K562 (cell line): ENCODE measurements around the gene DIP2A. TPM values are rescaled to one million over a fixed set of nuclear protein-coding genes. Genes with fewer than 3 reads are reported as not detected.

ENCODE experiments used
- ATAC-seq: fragments of 200-7000 bp; cut with Tn5 transposase; 3 replicates; pipeline ENCODE4 v1.9.1; 2020; ENCODE audit warnings: moderate library complexity
- BruUV-seq: library from RNA; stranded (reverse); fragments of 400-500 nt; replicated peaks from 2 replicates; lab custom pipeline; 2021; lab: Mats Ljungman, UMichigan
- CTCF ChIA-PET: fragments of 300-600 bp; formaldehyde crosslinking; extraction: SDS; loops from one replicate; lab custom pipeline; 2021; ENCODE audit warnings: low intra/inter-chr PET ratio; lab: Yijun Ruan, JAX
- POLR2A ChIA-PET: fragments of 300-600, 350-650 bp; sonication (Branson Sonifier 250); formaldehyde crosslinking; extraction: SDS; loops from one replicate; lab custom pipeline; 2021; ENCODE audit warnings: antibody characterized with exemption, inconsistent platforms; lab: Yijun Ruan, JAX
- DNase-seq, 4 experiments: peaks; one replicate each; pipeline versions ENCODE4 v3.0.0 to v3.0.0-alpha.2; 2011 to 2018; ENCODE audit warnings: low spot score in 3 of 4, mixed read lengths in 3 of 4; ENCODE audit errors: extremely low read depth in 1 of 4
- FAIRE-seq: peaks from 2 replicates; lab custom pipeline; 2011; peaks lifted over from hg19 to GRCh38; lab: Jason Lieb, UNC
- H2AFZ ChIP-seq: 2 replicates; pipeline ENCODE4 v1.6.0; 2011; ENCODE audit warnings: low read depth, low read length, control low read depth, inconsistent platforms
- H3K27ac ChIP-seq: fragments of 200-600 bp; 3 replicates; pipeline ENCODE4 v1.8.0; 2011; ENCODE audit warnings: low read depth, mild to moderate bottlenecking, control low read depth, inconsistent platforms, low read length, moderate library complexity, mixed read lengths; ENCODE audit errors: extremely low read depth
- H3K27me3 ChIP-seq, 2 experiments: fragments of 300-600 bp in 1 of 2; 2 replicates in 1 of 2; 3 replicates in 1 of 2; pipeline versions ENCODE4 v1.6.0 to v1.8.0; 2011; ENCODE audit warnings: inconsistent platforms in 2 of 2, low read length in 2 of 2, mild to moderate bottlenecking in 1 of 2, mixed read lengths in 1 of 2, moderate library complexity in 1 of 2; ENCODE audit not compliant: control insufficient read depth in 2 of 2, insufficient read depth in 2 of 2
- H3K36me3 ChIP-seq: fragments of 300-600 bp; 3 replicates; pipeline ENCODE4 v1.8.0; 2011; ENCODE audit warnings: mild to moderate bottlenecking, low read length, inconsistent platforms; ENCODE audit not compliant: control insufficient read depth, insufficient read depth
- H3K4me1 ChIP-seq, 2 experiments: fragments of 200-600 bp in 1 of 2; replicated peaks in 1 of 2; 2 replicates in 1 of 2; 3 replicates in 1 of 2; pipeline versions ENCODE4 v1.5.1 to v1.8.0; 2011; ENCODE audit warnings: inconsistent platforms in 2 of 2, low read length in 2 of 2, mild to moderate bottlenecking in 1 of 2, mixed read lengths in 1 of 2, moderate library complexity in 1 of 2; ENCODE audit not compliant: control insufficient read depth in 2 of 2, insufficient read depth in 2 of 2
- H3K4me2 ChIP-seq: 2 replicates; pipeline ENCODE4 v1.6.1; 2011; ENCODE audit warnings: low read length, control low read depth, inconsistent platforms, mixed read lengths; ENCODE audit not compliant: insufficient read depth
- H3K4me3 ChIP-seq: fragments of 200-600 bp; sonication (generic), shearing (Covaris generic); 2 replicates; pipeline ENCODE4 v1.5.1; 2016; ENCODE audit warnings: control low read depth, inconsistent platforms
- H3K79me2 ChIP-seq: fragments of 200-600 bp; 3 replicates; pipeline ENCODE4 v1.8.0; 2011; ENCODE audit warnings: low read length, inconsistent platforms; ENCODE audit not compliant: control insufficient read depth, insufficient read depth
- H3K9ac ChIP-seq, 2 experiments: 2 replicates each; pipeline versions ENCODE4 v1.6.0 to v1.6.1; 2011; ENCODE audit warnings: low read depth in 2 of 2, low read length in 2 of 2, control low read depth in 1 of 2, inconsistent platforms in 1 of 2, mild to moderate bottlenecking in 1 of 2, mixed read lengths in 1 of 2; ENCODE audit not compliant: insufficient read depth in 1 of 2
- H3K9me1 ChIP-seq: one replicate; pipeline ENCODE4 v1.6.0; 2011; ENCODE audit warnings: inconsistent platforms, mild to moderate bottlenecking, low read length, moderate library complexity; ENCODE audit not compliant: control insufficient read depth, insufficient read depth
- H3K9me3 ChIP-seq: replicated peaks from 2 replicates; pipeline ENCODE4 v1.5.1; 2011; ENCODE audit warnings: low read depth, low read length, inconsistent platforms; ENCODE audit not compliant: control insufficient read depth, insufficient read depth
- H4K20me1 ChIP-seq: replicated peaks from 2 replicates; pipeline ENCODE4 v1.6.1; 2011; ENCODE audit warnings: low read length, inconsistent platforms, mixed read lengths; ENCODE audit not compliant: control insufficient read depth, insufficient read depth
- COPS2 ChIP-seq: fragments of 450-650 bp; conservative IDR thresholded peaks from 2 replicates; pipeline ENCODE4 v1.6.1; 2016; ENCODE audit warnings: mild to moderate bottlenecking, moderate library complexity
- HDAC2 ChIP-seq: fragments of 450-650 bp; IDR thresholded peaks from 2 replicates; pipeline ENCODE4 v1.6.1; 2016; ENCODE audit warnings: mild to moderate bottlenecking
- HNRNPK ChIP-seq: fragments of 200-400 bp; formaldehyde crosslinking; IDR thresholded peaks from one replicate; pipeline ENCODE4 v1.6.1; 2018; ENCODE audit warnings: mild to moderate bottlenecking, low read depth, low read length; ENCODE audit not compliant: poor library complexity, severe bottlenecking
- ID3 ChIP-seq, 2 experiments: fragments of 250-450 bp in 1 of 2; fragments of 450-650 bp in 1 of 2; sonication (Bioruptor Pico) in 1 of 2; IDR thresholded peaks; 2 replicates each; pipeline versions ENCODE4 v1.6.1 to v1.8.0; 2016 to 2021; ENCODE audit warnings: mild to moderate bottlenecking in 2 of 2, moderate library complexity in 2 of 2, missing compliant biosample characterization in 1 of 2, missing genetic modification characterization in 1 of 2
- KLF6 ChIP-seq: fragments of 250-450 bp; sonication (Bioruptor Pico); IDR thresholded peaks from 2 replicates; pipeline ENCODE4 v1.4.0; 2020; ENCODE audit warnings: mild to moderate bottlenecking, moderate library complexity, borderline replicate concordance
- SMARCC2 ChIP-seq: fragments of 450-650 bp; IDR thresholded peaks from 2 replicates; pipeline ENCODE4 v1.6.1; 2017; ENCODE audit warnings: antibody characterized with exemption, moderate library complexity, mild to moderate bottlenecking, low read depth
- TAF1 ChIP-seq: IDR thresholded peaks from 2 replicates; pipeline ENCODE4 v1.6.1; 2011; ENCODE audit warnings: mild to moderate bottlenecking, low read length, moderate library complexity; ENCODE audit not compliant: insufficient read depth, control insufficient read depth, severe bottlenecking; ENCODE audit errors: extremely low read depth
- TFAM ChIP-seq: fragments of 250-450 bp; sonication (Bioruptor Pico); conservative IDR thresholded peaks from 2 replicates; pipeline ENCODE4 v1.5.0; 2021; ENCODE audit warnings: mild to moderate bottlenecking, moderate library complexity
- ZKSCAN8 ChIP-seq: fragments of 200-800 bp; sonication (Bioruptor generic); IDR thresholded peaks from 2 replicates; pipeline ENCODE4 v1.6.1; 2016; ENCODE audit warnings: missing genetic modification characterization, missing compliant biosample characterization
- ZNF134 ChIP-seq: fragments of 250-450 bp; sonication (Bioruptor Pico); conservative IDR thresholded peaks from 2 replicates; pipeline ENCODE4 v1.4.0; 2020
- ZNF263 ChIP-seq: sonication (generic); formaldehyde crosslinking; IDR thresholded peaks from 2 replicates; pipeline ENCODE4 v1.8.0; 2022; ENCODE audit warnings: mild to moderate bottlenecking, missing genetic modification reagents, borderline replicate concordance
- ZNF57 ChIP-seq: fragments of 450-650 bp; formaldehyde crosslinking; IDR thresholded peaks from 2 replicates; pipeline ENCODE4 v1.4.0; 2020; ENCODE audit warnings: mild to moderate bottlenecking, moderate library complexity
- WGBS: fragments of 100-300 bp; shearing (Covaris generic); methylation state at CpG from one replicate; pipeline ENCODE4 v1.1.6; 2016; ENCODE audit warnings: low coverage, mixed read lengths; ENCODE audit not compliant: insufficient coverage; ENCODE audit errors: missing lambda C conversion rate; 5-methylcytosine and 5-hydroxymethylcytosine counted together
- in situ Hi-C: fragments of 300-500 bp; cut with MboI; formaldehyde crosslinking; loops from 4 replicates; pipeline ENCODE4 v1.15.0; 2018; ENCODE audit warnings: inconsistent platforms, mixed read lengths
- intact Hi-C: fragments of 100-400 bp; cut with micrococcal nuclease; formaldehyde crosslinking; loops from 2 replicates; pipeline ENCODE4 v1.14.2; 2022
- polyA plus RNA-seq, 8 experiments: library from polyadenylated mRNA; depleted of rRNA in 4 of 8; stranded (reverse) in 5 of 8; unstranded in 3 of 8; fragments of >200 nt; fragmentation: Nextera tagmentation in 2 of 8; fragmentation: Illumina TruSeq in 1 of 8; extraction: Ambion mirVana in 2 of 8; extraction: Trizol in 1 of 8; gene quantifications; 2 replicates each; pipeline versions ENCODE4 v1.2.1 to v1.2.3, GENCODE V29; 2011 to 2014; ENCODE audit warnings: inconsistent platforms in 1 of 8, missing spikeins in 1 of 8
- total RNA-seq, 7 experiments: library from RNA; depleted of rRNA in 6 of 7; stranded (reverse); fragments of >200 nt in 6 of 7; fragmentation: Illumina TruSeq in 2 of 7; extraction: Trizol in 2 of 7; gene quantifications; 2 replicates each; pipeline versions ENCODE4 v1.2.1 to v1.2.3, GENCODE V29; 2011 to 2021; ENCODE audit warnings: low replicate concordance in 1 of 7
- TF ChIP-seq, protein P1 (sequence below): fragments of 250-450 bp; sonication (Bioruptor Pico); IDR thresholded peaks from 2 replicates; pipeline ENCODE4 v1.4.0; 2020
- TF ChIP-seq, protein P2 (sequence below): fragments of 450-650 bp; IDR thresholded peaks from 2 replicates; pipeline ENCODE4 v1.6.1; 2016; ENCODE audit warnings: borderline replicate concordance

The DIP2A gene
- total and polyA plus RNA-seq, 9 of the 15 experiments (the other 6 are each of a cell fraction or from before 2014, with no cell fraction given): 4.3 to 34.5 (median 20.3) TPM

DNA sequence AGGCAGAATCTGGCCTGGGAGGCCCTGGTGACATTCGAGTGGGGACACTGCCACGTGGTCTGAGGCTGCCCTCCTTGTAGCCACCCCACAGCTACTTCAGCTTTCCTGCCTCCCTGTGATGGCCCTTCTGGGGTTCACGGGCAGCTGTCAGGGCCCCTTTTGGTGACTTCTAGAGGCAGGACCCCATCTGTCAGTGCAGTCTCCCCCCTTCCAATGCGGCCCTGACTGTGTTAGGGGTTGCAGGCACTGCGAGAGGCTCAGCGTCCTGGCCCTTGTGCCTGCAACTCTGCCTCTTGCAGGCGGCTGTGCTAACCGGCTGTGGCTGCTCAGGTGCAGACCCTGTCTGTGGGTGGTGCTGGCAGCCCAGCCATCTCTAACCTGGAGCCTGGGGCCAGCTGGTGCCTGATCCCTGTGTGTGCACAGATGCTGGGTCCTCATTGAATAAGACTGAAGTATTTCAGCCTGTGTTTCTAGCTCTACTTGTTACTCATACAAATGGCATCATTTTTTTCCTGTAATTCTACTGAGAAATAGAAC is 84.0 kb downstream of the DIP2A start:
- H3K4me1 ChIP-seq: peaks cover 0 to 7% of the 10 kb centered on the region in 2 experiments; a peak in 1 of 5 replicates
- H3K9me3 ChIP-seq: no peaks in the 10 kb centered on the region
- ChIA-PET CTCF (no interaction called here), POLR2A (interaction anchor here (1.2 kb wide), 2 partner anchors 9 to 26 kb away, joined by 3 read pairs; no protein-coding TSS in a partner anchor)
- no peaks in the 10 kb centered on the region for H3K9me1 ChIP-seq
- H3K9ac ChIP-seq: peak overlapping the region in 1 of 2 experiments; percentile 22; a peak in 1 of 4 replicates
- no peaks in the 10 kb centered on the region for H3K79me2 ChIP-seq
- no peak for ATAC-seq
- intact Hi-C loops (no loop called here), in situ Hi-C loops (no loop called here)
- no peak overlapping the region for H3K4me3 ChIP-seq
- no peak for DNase-seq
- H2AFZ ChIP-seq: no peak overlapping the region
- no peaks in the 10 kb centered on the region for H3K27me3 ChIP-seq
- no peak overlapping the region for H3K4me2 ChIP-seq
- BruUV-seq: no TSS peak
- WGBS: 87% methylated on average over 8 of the region's 8 CpGs
- no peak overlapping the region for H3K27ac ChIP-seq
- H3K36me3 ChIP-seq: peaks cover 83% of the 10 kb centered on the region; the same call in 2 of the 3 replicates
- no peak for FAIRE-seq
- H4K20me1 ChIP-seq: no peaks in the 10 kb centered on the region
- no peak for TF ChIP-seq ZNF57 (CRISPR knock-in tag)
- no peak for TF ChIP-seq COPS2
- no peak for TF ChIP-seq SMARCC2
- no peak for TF ChIP-seq HNRNPK
- TF ChIP-seq TAF1: no peak
- no peak for TF ChIP-seq KLF6 (CRISPR knock-in tag)
- TF ChIP-seq ZNF263 (CRISPR knock-in tag): no peak
- TF ChIP-seq ID3 (CRISPR knock-in tag; IDR thresholded peaks at IDR 0.05): no peak
- no peak for TF ChIP-seq ID3 (tag; IDR thresholded peaks at IDR 0.05)
- TF ChIP-seq, protein P1, sequence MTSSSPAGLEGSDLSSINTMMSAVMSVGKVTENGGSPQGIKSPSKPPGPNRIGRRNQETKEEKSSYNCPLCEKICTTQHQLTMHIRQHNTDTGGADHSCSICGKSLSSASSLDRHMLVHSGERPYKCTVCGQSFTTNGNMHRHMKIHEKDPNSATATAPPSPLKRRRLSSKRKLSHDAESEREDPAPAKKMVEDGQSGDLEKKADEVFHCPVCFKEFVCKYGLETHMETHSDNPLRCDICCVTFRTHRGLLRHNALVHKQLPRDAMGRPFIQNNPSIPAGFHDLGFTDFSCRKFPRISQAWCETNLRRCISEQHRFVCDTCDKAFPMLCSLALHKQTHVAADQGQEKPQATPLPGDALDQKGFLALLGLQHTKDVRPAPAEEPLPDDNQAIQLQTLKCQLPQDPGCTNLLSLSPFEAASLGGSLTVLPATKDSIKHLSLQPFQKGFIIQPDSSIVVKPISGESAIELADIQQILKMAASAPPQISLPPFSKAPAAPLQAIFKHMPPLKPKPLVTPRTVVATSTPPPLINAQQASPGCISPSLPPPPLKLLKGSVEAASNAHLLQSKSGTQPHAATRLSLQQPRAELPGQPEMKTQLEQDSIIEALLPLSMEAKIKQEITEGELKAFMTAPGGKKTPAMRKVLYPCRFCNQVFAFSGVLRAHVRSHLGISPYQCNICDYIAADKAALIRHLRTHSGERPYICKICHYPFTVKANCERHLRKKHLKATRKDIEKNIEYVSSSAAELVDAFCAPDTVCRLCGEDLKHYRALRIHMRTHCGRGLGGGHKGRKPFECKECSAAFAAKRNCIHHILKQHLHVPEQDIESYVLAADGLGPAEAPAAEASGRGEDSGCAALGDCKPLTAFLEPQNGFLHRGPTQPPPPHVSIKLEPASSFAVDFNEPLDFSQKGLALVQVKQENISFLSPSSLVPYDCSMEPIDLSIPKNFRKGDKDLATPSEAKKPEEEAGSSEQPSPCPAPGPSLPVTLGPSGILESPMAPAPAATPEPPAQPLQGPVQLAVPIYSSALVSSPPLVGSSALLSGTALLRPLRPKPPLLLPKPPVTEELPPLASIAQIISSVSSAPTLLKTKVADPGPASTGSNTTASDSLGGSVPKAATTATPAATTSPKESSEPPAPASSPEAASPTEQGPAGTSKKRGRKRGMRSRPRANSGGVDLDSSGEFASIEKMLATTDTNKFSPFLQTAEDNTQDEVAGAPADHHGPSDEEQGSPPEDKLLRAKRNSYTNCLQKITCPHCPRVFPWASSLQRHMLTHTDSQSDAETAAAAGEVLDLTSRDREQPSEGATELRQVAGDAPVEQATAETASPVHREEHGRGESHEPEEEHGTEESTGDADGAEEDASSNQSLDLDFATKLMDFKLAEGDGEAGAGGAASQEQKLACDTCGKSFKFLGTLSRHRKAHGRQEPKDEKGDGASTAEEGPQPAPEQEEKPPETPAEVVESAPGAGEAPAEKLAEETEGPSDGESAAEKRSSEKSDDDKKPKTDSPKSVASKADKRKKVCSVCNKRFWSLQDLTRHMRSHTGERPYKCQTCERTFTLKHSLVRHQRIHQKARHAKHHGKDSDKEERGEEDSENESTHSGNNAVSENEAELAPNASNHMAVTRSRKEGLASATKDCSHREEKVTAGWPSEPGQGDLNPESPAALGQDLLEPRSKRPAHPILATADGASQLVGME: no peak
- TF ChIP-seq, protein P2, sequence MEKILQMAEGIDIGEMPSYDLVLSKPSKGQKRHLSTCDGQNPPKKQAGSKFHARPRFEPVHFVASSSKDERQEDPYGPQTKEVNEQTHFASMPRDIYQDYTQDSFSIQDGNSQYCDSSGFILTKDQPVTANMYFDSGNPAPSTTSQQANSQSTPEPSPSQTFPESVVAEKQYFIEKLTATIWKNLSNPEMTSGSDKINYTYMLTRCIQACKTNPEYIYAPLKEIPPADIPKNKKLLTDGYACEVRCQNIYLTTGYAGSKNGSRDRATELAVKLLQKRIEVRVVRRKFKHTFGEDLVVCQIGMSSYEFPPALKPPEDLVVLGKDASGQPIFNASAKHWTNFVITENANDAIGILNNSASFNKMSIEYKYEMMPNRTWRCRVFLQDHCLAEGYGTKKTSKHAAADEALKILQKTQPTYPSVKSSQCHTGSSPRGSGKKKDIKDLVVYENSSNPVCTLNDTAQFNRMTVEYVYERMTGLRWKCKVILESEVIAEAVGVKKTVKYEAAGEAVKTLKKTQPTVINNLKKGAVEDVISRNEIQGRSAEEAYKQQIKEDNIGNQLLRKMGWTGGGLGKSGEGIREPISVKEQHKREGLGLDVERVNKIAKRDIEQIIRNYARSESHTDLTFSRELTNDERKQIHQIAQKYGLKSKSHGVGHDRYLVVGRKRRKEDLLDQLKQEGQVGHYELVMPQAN: no peak
- TF ChIP-seq HDAC2: no peak
- no peak for TF ChIP-seq ZKSCAN8
- TF ChIP-seq TFAM: no peak
- no peak for TF ChIP-seq ZNF134
